GM13977 (cell line): Measurements from ENCODE around the gene EPG5.

ENCODE experiments used
- DNase-seq: peaks from one replicate; pipeline ENCODE4 v3.0.0; 2012; ENCODE audit warnings: low spot score
- CTCF ChIP-seq: IDR thresholded peaks from 2 replicates; pipeline ENCODE4 v1.5.1; 2012; ENCODE audit warnings: mild to moderate bottlenecking, control low read depth; ENCODE audit not compliant: insufficient read depth; ENCODE audit errors: extremely low read depth, missing control alignments
- in situ Hi-C: fragments of 300-500 bp; cut with MboI; formaldehyde crosslinking; loops from one replicate; pipeline ENCODE4 v1.12.0; 2022; ENCODE audit warnings: low sequenced_read_pairs, low pct_unique_long_range_greater_than_20kb, mixed read lengths, inconsistent platforms; ENCODE audit not compliant: unreplicated experiment

EPG5 gene

DNA sequence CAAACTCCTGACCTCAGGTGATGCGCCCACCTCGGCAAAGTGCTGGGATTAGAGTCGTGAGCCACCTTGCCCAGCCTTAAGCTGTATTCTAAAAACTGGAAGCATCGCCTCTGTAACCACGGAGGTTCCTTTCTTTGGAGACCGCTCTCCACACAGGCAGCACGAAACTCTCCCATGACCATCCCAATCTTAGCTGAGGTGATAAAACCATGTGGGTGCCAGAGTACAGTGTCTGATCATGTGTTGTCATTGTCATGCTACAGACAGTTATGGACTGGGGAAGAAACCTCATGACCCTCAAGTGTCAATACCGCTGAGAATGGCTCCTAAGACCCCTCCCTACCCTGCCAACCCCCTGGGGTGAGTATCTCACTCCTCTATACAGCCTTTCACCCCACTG, 41.4 kb upstream of the EPG5 start:
- no peak for TF ChIP-seq CTCF
- no peak for DNase-seq
- in situ Hi-C loops: no loop called here

- no peak for TF ChIP-seq CTCF
- no peak for DNase-seq
- in situ Hi-C loops: no loop called here
Measured at GRCh38 chr18:46007165-46007564, 40.0 kb upstream of the EPG5 start.

DNA sequence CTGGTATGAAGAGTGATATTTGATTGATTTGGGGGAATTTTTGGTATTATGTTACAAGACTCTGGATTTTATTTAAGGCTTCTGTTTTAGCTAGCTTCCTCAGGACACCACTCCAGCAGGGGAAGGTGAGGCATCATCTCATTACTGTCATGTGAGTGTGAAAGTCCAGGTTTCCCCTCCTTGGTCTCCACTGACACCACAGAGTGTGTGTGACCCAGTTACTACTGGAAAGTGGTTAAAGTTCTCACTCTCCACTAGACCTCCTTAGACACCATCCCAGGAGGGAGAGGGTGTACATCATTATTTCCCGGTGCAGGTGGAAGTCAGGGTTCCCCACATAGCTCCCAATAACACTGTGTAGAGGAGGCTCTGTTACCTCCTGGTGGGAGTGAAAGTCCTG, 35.8 kb upstream of the EPG5 start:
- TF ChIP-seq CTCF: no peak
- no peak for DNase-seq
- in situ Hi-C loops: no loop called here

DNA sequence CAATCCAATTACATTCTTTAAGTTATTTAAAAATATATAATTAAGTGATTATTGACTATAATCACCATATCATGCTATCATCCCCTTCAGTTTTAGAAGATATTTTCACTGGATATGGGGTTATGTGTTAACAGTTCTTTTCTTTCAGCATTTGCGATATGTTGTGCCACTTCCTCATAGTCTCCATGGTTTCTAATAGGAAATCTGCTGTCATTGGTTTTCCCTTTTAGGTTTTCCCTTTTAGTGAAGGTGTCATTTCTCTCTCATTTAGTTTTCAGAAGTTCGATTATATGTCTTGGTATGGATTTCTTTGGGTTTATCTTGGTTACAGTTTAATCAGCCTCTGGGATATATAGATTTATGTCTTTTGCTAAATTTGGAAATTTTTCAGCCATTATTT, 34.8 kb upstream of the EPG5 start:
- no peak for DNase-seq
- in situ Hi-C loops: no loop called here
- no peak for TF ChIP-seq CTCF

GRCh38 chr18:46001074-46001473, 33.9 kb upstream of the EPG5 start:
- no peak for DNase-seq
- in situ Hi-C loops: no loop called here
- TF ChIP-seq CTCF: no peak

DNA sequence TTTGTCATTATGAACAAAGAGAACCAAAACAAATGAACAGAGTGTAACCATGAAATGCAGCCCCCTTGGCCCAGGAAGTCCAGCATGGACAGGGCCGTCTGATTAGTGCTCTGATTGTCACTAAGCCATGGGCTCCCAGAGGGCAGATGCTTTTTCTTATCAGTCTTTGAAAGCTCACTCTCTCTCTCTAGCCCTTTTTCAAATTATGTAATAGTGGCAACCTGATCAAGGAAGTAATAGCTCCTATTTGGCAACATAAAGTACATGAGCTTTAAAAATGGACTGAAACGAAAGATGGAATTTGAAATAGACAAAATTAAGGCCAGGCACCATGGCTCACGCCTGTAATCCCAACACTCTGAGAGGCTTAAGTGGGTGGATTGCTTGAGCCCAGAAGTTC, 32.4 kb upstream of the EPG5 start:
- in situ Hi-C loops: no loop called here
- no peak for DNase-seq
- TF ChIP-seq CTCF: no peak

DNA sequence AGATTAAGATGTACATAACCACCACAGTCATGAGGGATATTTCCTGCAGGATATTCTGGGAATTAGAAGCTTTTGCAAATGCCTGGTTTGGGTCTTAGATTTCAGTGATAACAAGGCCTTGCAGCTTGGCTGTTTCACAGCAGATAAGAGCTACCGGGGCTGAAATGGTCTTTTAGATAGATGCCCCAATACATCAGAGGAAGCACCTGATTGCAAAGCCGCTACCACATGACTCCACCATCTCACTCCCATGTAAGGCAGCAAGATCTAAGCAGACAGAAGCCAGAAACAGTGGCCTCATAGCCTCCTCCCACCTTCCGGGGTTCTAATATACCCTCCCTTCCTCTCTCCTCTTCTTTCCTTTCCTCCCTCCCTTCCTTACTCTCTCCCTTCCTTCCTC, 31.1 kb upstream of the EPG5 start:
- DNase-seq: peak; percentile 24
- in situ Hi-C loops: no loop called here
- no peak for TF ChIP-seq CTCF
